NCI-H524 treated with DMSO at 0.1 percent for 48 hours (cell line): ENCODE measurements around the gene APEH.
"Not testable (repeated sequence)": the region's sequence is repeated elsewhere in the genome, so short reads cannot be mapped to it uniquely, and the experiment has no call there.

ENCODE experiments used
- DNase-seq: peaks from one replicate; lab custom pipeline; 2025; lab: John Stamatoyannopoulos, UW

APEH gene

DNA sequence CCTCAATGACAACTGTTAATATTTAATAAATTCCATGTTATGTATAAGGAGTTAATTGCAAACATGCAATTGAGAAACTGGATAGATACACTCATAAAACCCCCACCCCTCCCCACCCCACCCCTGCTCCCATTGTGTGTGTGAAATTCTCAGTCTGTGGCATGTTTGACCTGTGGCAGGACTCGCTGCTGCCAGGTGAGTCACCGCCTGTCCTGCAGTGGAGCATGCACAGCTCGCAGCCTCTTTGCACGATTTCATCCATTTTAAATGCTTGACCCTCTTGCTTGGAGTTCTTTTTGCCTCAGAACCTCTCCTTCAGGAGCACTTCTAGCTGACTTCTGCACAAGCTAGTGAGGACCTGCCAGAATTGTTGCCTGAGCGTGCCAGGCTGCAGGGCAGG is 5.3 kb upstream of the APEH start:
- no peak for DNase-seq

DNA sequence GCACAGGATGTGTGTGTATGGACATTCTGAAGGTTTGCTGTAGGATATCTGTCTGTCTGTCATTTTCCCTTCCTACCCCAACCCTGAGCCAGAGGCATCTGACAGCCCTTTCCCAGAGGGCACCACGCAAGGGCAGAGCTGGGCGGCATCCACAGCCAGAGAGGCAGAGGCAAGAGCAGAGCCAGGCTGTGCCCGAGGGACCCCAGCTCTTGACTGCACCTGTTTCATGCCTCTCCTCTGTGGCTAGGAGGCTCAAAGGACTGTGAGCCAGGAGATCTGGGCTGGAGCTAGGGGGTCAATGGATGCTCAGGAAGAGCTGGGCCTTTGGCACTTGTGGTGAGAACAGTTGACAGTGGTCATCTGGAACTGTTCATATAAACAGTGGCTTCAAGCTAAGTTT is 4.8 kb upstream of the APEH start:
- no peak for DNase-seq

DNA sequence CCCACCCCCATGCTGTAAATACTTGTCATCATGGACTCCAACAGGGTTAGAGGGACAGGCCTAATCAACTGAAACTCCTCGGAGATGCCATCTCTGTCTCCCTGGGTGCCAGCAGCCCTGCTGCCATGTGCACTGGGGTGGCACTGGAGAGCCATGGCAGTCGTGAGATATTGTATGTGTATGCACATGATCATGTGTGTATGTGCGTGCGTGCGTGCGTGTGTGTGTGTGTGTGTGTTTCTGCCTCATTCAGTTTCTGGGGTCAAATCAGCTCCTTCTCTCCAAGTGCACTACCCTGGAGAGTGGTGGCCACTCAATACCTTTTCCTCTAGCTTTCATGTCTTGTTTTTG is 3.2 kb upstream of the APEH start:
- no peak for DNase-seq

DNA sequence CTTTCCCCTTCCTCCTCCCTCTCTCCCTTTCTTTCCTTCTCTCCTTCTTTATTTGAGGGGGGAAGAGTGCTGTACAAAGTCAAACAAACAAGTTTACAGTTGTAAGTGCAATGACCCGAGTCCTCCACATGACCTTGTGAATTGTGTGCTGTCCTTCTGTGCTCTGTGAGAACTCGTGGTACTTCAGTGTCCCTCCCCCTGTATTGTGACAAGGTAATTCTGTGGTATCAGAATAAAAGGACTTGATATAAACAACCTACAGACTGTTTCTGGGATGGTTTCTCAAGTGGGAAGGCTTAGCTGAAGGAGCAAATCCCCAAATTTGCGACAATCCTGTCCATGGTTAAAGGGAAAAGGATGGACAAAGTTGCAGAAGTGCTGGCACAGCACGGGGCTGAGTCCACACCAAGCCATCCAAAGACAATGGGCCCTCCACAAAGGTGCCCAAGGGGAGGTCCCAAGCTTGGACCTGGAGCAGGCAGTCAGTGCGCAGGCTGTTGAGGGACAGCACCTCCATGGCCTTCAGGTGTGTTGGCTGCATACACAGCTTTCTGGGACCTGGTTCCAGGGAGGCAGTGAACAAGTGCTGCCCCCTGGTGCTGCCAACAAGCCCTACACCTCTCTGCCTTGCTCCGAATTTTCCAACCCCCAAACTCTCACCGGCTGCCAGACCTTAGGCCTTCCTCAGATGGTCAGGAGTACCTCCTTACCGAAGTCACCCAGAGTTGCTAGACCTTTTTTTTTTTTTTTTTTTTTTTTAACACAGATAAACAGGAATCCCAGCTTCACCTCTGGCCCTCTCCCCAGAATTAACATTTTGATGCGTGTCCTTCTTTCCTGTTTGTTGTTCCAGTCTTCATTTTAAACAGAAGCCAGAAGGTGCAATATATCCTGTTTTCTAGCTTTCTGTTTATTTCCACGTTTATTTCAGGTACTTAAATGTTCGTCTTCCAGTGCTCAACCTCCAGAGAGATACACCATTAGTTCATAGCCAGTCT is 2.6 kb upstream of the APEH start:
- DNase-seq: no peak

DNA sequence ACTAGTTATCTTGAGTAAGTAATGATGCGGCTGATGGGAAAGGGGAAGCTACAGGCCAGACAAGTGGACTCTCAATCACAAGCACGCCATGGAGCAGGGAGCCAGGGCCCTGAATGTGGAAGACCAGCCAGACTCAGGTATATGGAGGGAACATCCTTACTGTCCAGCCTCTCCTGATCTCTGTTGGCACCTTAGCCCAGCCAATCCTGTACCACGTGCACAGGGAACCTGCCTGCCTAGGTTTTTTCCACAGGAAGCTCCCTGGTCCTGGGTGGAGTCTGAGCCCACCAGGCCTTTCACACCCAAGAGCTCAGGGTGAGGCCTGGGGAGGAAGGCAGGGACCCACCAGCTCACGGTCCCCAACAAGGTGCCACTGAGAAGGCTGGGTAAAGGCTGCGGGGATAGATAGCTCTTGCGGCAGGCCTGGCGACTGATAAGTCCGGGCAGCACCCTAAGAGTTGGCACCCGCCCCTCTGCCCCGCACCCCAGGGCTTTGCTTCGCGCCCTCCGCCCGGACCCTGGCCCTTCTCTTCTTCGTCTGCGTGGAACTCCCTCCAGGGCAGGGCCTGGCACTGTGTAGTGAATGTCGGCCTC is 933 bp upstream of the APEH start:
- DNase-seq: no peak

DNA sequence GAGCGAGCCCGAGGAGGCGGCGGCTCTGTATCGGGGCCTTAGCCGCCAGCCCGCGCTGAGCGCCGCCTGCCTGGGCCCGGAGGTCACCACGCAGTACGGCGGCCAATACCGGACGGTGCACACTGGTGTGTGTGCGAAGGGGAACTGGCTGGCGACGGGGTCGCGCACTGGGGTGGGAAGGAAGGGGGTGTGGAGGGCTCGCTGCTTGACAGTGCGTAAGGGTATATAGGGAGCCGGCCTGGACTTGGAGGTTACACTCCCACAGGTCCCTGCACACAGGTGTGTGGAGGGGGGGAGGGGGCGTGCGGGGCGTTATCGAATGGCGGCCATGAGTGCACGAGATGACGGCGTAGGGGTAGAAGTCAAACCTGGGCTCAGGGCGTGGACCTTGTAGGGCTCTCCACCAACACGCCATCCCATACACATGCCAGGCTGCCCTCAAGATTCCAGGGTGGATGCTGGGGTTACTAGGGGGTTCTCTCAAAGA is 389 bp downstream of the APEH start:
- DNase-seq: no peak

DNA sequence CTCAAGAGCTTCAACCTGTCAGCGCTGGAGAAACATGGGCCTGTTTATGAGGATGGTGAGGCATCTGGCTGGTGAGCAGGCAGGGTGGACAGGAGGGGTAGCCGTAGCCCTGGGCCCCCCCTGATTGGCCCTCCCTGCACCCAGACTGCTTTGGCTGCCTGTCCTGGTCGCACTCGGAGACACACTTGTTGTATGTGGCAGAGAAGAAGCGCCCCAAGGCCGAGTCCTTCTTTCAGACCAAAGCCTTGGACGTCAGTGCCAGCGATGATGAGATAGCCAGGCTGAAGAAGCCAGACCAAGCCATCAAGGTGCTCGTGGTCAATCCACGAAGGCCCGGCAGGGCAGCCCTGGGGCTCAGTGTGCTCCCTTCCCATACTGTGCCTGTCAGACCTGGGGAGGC is 1.8 kb downstream of the APEH start:
- DNase-seq: no peak

DNA sequence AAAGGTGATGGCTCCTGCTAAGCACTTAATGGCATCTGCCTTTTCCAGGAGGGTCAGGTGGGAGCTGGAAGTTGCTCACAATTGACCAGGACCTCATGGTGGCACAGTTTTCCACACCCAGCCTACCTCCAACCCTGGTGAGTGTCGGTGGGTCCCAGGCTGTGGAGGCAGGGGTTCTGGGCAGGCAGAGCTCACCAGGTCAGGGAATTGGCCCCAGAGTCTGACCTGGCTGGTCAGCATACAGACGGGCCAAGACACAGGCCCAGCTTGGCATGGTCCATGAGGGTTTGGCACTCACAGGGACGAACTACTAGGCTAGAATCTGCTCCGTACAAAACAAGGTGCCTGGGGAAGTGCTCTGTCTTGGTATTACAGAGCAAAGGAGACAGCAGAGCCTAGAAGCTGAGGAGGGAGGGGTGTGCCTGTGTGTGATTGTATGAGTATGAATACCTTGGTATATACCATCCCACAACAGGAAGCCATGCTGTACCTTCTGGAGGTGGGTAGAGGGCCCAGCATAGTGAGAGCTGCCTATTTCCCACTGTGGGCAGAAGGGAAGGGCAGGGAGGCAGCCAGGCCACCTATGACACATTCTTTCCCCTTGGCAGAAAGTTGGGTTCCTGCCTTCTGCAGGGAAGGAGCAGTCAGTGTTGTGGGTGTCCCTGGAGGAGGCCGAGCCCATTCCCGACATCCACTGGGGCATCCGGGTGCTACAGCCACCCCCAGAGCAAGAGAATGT is 6.5 kb downstream of the APEH start:
- DNase-seq: no peak

DNA sequence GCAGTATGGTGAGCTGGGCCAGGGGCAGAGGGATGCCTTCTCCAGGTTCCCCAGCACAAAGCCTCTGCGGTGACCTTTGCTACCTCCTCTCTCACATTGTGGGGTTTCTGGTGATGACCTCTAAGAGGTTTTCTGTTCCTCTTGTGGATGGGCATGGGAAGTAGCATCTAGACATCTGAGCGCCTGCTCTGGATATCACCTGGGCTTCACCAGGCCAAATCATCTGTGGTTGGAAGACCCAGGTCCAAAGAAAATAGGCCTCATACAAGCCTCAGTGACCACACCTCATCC is 7.0 kb downstream of the APEH start:
- no peak for DNase-seq

DNA sequence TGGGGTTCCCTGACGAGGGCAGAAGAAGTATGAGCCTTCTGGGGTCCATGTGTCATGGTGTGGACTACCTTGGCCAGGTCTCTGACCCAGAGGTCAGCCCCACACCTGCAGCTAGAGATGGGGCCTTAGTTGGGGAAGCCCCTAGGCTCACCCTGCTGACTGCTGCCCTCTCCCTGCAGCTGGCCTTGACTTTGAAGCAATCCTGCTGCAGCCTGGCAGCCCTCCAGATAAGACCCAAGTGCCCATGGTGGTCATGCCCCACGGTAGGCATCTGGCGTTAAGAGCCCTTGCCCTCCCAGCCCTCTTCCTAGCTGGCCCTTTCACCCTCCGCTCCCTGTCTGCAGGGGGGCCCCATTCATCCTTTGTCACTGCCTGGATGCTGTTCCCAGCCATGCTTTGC is 7.4 kb downstream of the APEH start:
- no peak for DNase-seq

DNA sequence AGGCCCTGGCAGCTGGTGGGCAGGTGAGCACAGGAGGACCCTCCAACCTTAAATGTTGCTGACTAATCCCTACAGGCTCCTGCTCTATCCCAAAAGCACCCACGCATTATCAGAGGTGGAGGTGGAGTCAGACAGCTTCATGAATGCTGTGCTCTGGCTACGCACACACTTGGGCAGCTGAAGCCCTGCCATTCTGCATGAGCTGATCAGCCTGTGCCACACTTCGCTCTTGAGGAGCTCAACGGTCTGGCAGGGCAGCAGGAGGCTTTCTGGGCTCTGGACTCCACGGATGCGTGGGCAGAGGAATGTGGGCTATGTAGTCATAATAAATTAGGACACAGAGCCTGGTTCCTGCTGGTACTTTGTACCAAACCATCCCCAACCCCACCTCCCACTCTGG is 9.0 kb downstream of the APEH start:
- DNase-seq: no peak

DNA sequence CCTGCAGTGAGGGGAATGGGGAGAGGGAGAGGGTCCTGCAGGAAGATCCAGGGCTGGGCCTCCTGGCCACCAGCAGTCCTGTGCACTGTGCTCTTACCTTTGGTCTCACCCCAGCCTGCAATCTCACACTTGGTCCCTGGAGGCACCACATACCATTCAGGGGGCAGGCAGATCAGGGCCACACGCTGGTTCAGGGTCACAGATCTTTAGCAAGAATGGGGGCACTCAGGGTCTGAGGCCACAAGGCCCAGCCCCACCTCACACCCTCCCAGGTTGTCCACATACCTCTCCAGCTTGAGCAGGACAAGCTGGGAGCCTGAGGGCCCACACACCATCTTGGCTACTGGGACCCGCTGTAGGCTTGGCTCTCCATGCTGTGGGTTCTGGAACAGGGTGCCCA is 10.3 kb downstream of the APEH start:
- DNase-seq: not testable (repeated sequence)

DNA sequence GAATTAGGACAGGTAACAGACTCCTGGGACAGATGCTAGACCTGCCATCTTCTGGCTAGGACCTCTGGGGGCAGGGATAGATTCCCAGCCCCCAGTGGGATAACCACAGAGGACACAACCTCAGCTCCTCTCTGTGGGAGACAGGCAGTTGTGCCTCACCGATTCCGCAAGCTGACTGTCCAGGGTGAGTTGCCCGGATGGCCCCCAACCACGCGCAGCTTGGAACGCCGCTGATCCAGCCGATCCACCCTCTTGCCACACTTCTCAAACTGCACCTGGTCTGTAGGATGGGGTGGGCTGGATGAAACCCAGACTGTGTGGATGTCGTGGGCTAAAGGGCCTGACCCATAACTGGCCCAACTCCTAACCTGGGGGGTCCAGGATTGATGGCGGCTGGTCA is 11.0 kb downstream of the APEH start:
- DNase-seq: not testable (repeated sequence)

DNA sequence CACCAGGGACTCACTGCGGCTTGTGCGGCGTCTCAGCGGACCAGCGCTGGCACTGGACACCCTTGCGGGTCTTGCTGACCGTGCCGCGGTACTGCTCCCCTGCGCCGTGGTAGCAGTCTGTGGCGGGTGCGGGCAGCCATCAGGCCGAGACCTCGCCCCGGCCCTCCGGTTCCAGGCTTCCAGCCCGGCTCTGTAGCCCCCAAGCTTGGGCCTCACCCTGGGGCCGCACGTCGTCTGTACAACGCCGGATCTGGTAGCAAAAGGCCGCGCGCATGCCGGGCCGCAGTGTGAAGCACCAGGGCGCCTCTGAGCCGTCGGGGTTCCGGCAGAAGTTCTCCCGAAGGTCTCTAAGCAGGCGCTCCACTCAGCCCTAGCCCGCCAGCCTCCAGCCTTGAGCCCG is 11.7 kb downstream of the APEH start:
- DNase-seq: not testable (repeated sequence)

DNA sequence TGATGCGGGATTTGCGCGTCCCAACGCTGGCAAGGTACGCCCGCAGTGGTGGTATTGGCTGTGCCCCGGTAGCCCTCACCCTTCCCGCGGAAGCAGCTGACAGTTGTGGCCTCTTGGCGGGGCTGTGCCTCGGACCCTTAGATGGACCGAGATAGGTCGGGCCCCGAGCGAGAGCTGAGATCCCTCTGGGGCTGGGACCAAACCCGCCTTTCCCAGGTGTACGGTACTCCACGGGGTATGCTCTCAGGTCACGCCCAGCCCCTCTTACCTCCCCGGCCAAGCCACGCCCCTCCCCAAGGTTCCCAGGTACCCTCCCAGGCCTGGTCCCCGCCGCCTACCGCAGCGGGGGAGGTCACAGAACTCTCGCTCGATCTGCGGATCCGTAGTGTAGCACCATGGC is 12.2 kb downstream of the APEH start:
- not testable (repeated sequence) for DNase-seq

DNA sequence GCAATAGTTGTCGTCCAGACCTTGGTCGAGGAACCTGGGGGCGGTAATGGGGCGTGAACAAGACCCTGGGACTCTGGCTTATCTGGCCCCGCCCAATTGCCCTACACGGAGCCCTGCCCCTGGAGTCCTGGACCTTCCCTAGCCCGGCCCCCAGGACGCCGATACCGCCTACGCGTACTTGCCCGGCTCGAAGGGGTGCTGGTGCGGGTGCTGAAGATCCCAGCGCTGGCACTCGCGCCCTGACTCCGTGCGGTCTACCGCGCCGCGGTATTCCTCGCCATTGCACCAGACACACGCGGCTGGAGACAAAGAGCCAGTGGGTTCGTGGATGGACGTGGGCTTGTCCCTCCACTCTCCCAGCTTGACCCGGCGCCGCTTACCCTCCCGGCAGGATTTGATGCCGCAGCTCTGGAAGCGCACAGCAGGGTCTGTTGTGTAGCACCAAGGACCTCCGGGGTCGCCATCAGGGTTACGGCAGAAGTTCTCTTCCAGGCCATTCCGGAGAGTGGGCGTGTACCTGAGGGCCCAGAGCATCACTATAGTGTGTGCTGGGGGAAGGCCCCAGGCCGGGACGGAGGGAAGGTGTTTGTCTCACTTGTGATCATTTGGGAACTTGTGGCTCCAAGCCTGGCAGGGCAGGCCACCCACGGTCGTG is 12.7 kb downstream of the APEH start:
- DNase-seq: not testable (repeated sequence)

DNA sequence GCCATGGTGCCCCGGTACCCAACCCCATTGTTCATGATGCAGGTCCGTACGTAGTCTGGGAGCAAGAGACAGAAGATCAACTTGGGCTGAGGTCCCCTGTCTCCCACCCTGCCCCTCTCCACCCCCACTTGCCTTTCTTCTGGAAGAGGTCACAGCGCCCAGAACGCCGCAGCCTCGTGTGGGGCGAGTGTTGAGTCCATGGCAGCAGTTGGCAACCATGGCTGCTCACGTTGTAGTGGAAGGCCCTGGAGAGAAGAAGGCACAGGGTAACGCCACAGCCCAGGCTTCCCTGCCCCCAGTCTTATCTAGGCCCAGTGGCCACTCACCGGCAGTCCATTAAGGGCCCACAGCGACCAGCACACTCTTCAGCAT is 13.3 kb downstream of the APEH start:
- not testable (repeated sequence) for DNase-seq

DNA sequence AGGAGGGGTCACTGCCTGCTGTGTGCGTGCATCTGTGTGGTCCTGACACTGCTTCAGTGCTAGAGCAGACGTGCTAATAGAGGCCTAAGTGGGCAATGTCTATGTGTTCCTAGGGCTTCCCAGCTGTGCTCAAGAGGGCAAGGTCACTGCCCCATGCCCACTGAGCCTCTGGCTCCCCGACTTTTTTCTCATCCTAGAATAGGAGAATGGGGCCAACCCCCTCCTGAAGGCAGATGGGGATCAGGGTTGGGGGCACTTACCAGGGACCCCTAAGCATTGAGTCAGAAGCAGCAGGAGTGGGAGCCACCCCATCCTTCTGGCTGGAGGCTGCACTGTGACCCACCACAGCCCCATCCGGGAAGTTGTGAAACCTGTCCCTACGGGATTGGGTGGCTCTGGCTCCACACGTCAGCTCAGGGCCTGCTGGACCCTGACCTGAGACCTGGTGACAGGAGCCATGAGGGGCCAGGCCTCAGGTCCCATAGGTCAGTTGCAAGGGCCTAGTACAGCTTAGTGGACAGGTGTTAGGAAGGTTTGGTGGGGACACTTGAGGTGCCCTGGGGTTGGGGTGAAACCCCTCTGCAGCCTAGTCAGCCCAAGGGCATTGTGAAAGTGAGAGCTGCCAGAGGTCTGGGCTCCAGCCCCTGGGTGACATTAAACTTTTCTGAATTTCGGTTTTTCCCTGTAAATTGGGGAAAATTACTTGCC is 14.3 kb downstream of the APEH start:
- DNase-seq: not testable (repeated sequence)

DNA sequence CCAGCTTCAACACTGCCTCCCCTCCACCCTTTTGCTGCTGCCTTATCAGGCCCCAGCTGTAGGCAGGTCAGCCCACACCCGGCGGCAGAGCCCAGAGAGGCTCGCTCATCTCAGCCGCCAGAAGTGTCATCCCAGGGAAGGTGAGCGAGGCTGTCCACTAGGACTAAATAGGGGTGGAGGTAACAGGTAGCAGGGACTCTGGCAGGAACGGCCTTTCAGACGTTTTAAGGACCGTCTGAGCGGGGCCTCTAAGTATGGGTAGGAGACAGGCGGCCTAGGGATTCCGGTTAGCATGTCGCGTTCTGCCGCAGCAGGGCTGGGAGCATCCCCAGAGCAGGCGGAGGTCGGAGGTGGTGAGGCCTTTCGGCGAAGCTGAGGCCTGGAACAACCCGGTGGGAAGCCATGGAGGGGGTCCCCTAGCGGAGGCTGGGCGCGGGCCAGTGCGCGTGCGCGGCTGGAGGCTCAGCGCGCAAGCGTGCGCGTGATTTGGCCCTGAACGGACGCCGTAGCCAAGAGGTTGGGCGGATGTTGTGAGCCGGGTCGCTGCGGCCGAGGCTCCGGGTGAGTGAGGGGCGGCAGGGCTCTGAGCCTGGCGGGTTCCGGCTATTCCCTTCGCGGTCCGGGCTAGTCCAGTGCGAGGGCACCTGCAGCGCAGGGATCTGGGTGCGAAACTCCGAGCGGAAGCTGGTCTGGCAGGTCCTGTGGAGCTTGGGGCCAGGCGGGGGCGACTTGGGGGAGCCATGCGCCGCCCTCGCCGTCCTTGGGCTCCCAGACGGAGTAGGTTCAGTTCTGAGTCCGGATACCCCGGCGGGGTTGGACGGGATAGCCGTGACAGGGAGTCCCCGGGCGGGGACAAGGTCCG is 15.1 kb downstream of the APEH start, which contains the start of the genes MST1 and RNF123:
Gene MST1, minus strand, starts transcription at position 429 of the 862 bp plus-strand sequence. CDS start 783 bp downstream, outside the sequence.
Gene RNF123, plus strand, starts transcription at position 512 of the 862 bp plus-strand sequence. CDS start 1,609 bp downstream, outside the sequence.
- DNase-seq: no peak

DNA sequence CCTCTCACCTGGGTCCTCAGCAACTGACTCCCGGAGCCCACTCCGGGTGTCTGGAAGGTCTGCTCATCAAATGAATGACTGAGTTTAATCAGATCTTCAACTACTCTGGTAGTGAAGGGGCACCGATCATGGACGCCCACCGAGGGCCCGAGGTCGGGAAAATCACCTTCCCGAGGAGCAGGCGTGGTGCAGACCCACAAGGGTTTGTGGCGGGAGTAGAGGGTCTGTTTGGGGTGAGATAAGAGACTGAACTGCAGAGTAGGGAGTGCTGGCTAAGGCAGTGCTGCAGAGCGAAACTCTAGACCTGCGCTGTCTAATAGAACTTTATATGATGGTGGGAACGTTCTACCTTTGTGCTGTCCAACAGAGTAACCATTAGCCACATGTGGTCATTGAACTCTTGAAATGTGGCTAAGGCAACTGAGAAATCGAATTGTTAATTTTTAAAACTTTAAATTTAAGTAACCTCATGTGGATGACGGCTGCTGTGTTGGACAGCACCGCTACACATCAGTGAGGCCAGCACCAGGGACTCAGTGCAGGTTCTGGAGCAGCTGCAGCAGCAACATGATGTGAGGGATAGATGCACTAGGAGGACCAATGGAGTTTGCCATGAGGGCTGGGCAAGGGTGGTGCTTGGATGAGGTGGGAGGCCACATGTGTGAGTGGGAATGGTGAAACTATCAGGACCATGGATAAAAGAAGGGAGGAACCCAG is 15.9 kb downstream of the APEH start:
- DNase-seq: not testable (repeated sequence)
